Coronary artery (tissue), 2 donors: ENCODE measurements around the gene CHPF2.

Experiments
- DNase-seq: peaks from one replicate; pipeline ENCODE4 v3.0.0-alpha.2; 2017; ENCODE audit warnings: low spot score
- H3K27ac ChIP-seq, 2 donors: fragments of 200-600 bp; sonication (generic); one replicate each; pipeline ENCODE4 v1.5.1; 2016 to 2019
- H3K4me3 ChIP-seq: fragments of 200-600 bp; sonication (generic); 2 replicates; pipeline ENCODE4 v1.5.1; 2016; ENCODE audit warnings: mild to moderate bottlenecking, moderate library complexity
- CTCF ChIP-seq: fragments of 200-600 bp; sonication (generic); IDR thresholded peaks from one replicate; pipeline ENCODE4 v1.5.1; 2019; ENCODE audit warnings: antibody characterized with exemption

The CHPF2 gene

GRCh38 chr7:151247611-151248345 lies 15.5 kb downstream of the CHPF2 start:
- DNase-seq = no peak
- no peak for TF ChIP-seq CTCF
- H3K27ac ChIP-seq = peak overlapping the region; percentile 97 to 99

GRCh38 chr7:151248346-151249033 lies 16.2 kb downstream of the CHPF2 start, which contains the start of gene SMARCD3:
TSS of gene SMARCD3 (minus strand) at chr7:151248694. CDS start at chr7:151248562, 132 bp downstream.
- peak; percentile 86 for DNase-seq
- peak within 1 kb of the TSS; percentile 97 to 99 for H3K27ac ChIP-seq
- no peak for TF ChIP-seq CTCF
- H3K4me3 ChIP-seq = peak within 1 kb of the TSS; percentile 94

More at GRCh38 chr7:151247611-151248345, 15.5 kb downstream of the CHPF2 start:
- peak overlapping the region; percentile 94 for H3K4me3 ChIP-seq

- no peak for TF ChIP-seq CTCF
- H3K4me3 ChIP-seq = peak overlapping the region; percentile 94
- peak overlapping the region; percentile 97 to 99 for H3K27ac ChIP-seq
- DNase-seq = peak; percentile 94
Measured at GRCh38 chr7:151249034-151249731, 16.9 kb downstream of the CHPF2 start.

GRCh38 chr7:151249732-151250072 lies 17.4 kb downstream of the CHPF2 start:
- DNase-seq = no peak
- Histone ChIP-seq H3K27ac (peak overlapping the region; percentile 97 to 99), H3K4me3 (peak overlapping the region; percentile 94)
- no peak for TF ChIP-seq CTCF

- peak overlapping the region; percentile 97 to 99 for H3K27ac ChIP-seq
- TF ChIP-seq CTCF = no peak
- H3K4me3 ChIP-seq = peak overlapping the region; percentile 94
- DNase-seq = no peak
Measured at GRCh38 chr7:151250181-151251132, 18.2 kb downstream of the CHPF2 start.

- Histone ChIP-seq H3K4me3 (peak overlapping the region; percentile 94), H3K27ac (peak overlapping the region; percentile 97 to 99)
- no peak for TF ChIP-seq CTCF
- DNase-seq = no peak
Measured at GRCh38 chr7:151251328-151251688, 19.0 kb downstream of the CHPF2 start.
